HG02885 (cell line): ENCODE data around the gene TUBAL3.
"Not testable (repeated sequence)": the region's sequence is repeated elsewhere in the genome, so short reads cannot be mapped to it uniquely, and the experiment has no call there.

Source experiments
- ATAC-seq: cut with Tn5 transposase; IDR thresholded peaks from one replicate; pipeline ENCODE4 v1.9.1; 2021; ENCODE audit warnings: mild to moderate bottlenecking; ENCODE audit not compliant: unreplicated experiment, poor library complexity

Gene TUBAL3

GRCh38 chr10:5428133-5428532 lies 23.5 kb upstream of the TUBAL3 start:
- no peak for ATAC-seq

DNA sequence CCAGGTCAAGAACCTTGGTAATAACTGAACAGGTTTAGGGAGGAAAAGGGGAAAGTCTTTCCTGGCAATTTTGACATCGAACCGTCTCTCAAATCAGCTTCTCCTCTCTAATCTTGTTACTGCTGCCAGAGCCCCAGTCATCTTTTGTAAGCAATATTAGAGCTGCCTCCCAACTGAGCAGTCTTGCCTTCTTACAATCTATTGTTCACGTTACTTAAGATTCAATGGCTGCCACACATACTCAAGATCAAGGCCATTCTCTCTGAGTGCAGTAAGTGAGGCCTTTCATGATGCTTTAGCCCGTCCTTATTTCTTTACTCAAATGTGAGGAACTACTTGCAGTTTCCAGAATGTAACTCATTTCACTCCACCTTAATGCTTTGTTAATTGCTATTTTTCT lies 20.1 kb upstream of the TUBAL3 start:
- ATAC-seq = no peak

- ATAC-seq = no peak
Observed at GRCh38 chr10:5423771-5424170, 19.1 kb upstream of the TUBAL3 start.

DNA sequence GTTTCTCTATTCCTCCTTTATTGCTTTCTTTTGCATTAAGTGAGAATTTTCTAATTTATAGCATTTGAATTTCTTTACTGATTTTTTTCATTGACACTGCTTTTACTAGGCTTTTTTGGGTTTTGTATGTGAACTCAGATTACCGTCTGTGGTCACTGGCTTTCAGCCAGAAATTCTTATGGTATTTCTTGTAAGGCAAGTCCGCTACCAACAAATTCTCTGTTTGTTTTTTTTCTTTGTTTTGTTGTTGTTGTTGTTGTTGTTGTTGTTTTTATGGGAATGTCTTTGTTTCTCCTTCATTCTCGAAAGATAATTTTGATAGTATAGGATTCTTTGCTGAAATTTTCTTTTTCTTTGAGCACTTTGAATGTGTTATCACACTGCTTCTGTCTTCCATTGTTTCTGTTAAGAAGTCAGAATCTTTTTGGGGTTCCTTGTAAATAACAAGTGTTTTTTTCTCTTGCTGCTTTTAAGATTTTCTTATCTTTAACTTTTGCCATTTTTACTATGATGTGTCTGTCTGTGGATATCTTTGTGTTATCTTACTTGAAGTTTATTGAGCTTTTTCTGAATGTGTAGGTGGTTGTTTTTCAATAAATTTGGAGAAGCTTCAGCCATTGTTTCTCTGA lies 15.0 kb upstream of the TUBAL3 start:
- ATAC-seq = no peak

DNA sequence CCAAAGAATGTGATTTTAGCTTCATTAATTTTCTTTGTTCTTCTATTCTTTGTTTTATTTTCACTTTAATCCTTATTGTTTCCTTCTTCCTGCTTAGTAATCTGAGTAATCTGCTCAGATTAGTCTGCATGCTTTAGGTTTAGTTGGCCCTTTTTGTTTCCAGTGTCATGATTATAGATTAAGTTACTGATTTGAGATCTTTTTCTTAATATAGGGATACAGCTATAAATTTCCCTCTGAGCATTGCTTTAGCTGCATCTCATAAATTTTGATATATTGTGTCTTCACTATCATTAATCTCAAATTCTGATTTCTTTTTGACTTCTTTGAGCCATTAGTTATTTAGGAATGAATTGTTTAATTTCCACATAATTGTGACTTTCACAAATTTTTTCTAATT lies 14.0 kb upstream of the TUBAL3 start:
- no peak for ATAC-seq

- ATAC-seq = no peak
Observed at GRCh38 chr10:5416981-5417380, 12.4 kb upstream of the TUBAL3 start.

DNA sequence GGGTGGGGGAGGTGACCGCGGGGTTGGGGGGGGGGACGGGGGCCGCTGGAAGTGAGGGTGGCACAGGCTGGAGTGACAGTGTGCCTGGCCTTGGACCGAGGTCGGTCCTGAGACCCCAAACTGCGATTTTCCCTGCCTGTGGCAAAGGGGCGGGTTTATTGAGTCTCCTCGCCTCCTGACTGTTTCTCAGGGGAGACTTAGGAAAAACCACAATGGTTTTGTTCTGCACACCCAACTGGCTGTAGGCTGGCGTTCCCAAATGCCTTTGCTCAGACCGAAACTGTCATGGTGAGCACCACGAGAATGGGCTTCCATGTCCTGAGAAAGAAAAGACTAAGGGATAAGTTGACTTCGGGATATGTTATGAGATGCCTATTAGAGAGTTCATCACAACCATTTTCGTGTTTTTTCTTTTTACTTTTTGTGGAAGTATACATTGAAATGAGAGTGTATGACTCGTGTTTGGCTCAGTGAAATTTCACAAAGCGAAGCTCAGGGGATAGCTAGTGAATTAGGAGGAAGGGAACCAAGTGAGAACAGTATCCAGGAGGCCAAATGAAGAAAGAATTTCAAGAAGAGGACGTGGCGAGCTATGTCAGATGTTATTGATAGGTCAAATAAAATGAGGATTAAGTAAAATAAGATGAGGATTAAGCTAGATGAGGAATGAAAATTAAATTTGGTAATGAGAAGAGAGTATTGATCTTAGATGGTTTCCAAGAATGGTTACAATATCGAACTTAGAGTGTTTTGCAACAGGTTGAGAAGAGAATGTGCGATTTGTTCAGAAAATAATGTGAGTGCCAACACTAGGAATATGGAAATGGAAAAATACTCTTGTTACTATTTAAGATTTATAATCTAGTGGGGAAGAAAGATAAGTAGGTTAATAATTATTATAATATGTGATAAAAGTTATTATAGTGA lies 8.6 kb upstream of the TUBAL3 start:
- ATAC-seq = no peak

DNA sequence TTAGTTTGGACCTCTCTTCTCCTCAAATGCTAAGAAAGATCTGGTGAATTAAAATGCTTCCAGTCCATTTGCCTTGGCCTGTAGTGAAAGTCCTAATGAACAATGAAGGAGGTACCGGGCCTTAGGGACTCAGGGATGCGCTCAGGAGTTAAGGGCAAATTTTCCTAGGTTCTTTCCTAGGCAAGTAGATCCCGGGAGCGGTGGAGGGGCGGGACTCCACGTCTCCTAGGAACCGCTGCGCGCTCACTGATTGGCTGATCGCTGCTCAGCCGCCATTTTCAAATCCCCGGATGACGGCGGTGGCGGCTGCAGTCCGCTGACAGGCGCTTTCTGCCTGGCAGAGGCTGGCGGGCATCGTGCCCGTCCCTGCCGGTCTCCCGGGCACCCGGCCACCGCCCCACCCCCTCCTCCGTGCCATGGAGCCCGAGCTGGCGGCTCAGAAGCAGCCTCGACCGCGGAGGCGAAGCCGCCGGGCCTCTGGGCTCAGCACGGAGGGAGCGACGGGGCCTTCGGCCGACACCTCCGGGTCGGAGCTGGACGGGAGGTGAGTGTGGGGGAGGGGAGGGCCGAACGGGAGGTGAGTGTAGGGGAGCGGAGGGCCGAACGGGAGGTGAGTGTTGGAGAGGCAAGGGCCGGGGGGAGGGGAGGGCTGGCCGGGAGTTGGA lies 7.8 kb upstream of the TUBAL3 start, which contains the start of gene NET1:
TSS of gene NET1 (plus strand) at position 281 of the 665 bp plus-strand sequence. CDS start at position 417, 136 bp downstream.
- peak; percentile 99 for ATAC-seq

DNA sequence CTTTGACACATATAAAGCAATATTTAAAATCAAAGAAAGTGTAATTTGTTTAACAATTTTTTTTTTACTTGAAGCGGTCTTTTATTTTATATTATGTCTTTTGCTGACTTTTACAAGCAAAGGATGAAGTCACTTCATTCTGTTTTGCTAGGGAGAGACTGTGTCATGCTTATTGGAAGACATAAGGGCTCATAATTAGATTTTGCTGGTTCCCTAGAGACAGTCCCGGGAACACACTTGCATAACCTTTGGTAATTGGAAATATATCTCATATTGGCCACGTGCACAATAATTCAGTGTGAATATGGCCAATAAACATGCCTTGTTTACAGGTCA lies 7.3 kb upstream of the TUBAL3 start:
- peak; percentile 2 for ATAC-seq

- ATAC-seq = not testable (repeated sequence)
Observed at GRCh38 chr10:5410787-5411186, 6.2 kb upstream of the TUBAL3 start.

DNA sequence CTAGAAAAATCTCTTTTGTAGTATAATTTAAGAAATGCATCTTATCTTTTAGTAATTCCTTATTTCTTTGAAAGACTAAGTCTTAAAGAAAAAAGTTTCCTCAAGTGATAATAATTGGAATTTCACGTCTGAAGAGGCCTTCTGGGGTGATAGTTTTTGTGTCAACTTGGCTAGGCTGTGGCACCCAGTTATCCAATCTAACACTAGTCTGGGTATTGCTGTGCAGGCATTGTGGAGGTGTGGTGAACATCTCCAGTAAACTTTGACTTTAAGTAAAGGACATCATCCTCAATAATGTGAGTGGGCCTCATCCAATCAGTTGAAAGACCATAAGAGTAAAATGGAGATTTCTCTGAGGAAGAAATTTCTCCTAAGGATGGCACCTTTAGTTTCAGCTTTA lies 2.3 kb upstream of the TUBAL3 start:
- no peak for ATAC-seq

DNA sequence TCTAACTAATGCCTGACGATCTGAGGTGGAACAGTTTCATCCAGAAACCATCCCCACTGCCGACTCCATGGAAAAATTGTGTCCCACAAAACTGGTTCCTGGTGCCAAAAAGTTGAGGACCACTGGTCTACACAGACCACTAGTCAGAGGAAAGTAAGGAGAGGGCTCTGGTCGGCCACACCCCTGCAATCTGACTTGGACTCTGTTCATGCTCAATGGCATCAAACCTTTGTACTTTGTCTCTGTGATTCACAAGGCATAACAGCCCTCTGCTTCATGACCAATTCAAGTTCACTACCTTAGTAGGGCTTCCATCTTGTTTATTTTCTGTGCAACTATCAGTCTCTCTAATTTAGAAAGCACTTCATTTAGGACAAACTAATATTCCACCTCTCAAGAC lies 1.8 kb downstream of the TUBAL3 start:
- no peak for ATAC-seq

DNA sequence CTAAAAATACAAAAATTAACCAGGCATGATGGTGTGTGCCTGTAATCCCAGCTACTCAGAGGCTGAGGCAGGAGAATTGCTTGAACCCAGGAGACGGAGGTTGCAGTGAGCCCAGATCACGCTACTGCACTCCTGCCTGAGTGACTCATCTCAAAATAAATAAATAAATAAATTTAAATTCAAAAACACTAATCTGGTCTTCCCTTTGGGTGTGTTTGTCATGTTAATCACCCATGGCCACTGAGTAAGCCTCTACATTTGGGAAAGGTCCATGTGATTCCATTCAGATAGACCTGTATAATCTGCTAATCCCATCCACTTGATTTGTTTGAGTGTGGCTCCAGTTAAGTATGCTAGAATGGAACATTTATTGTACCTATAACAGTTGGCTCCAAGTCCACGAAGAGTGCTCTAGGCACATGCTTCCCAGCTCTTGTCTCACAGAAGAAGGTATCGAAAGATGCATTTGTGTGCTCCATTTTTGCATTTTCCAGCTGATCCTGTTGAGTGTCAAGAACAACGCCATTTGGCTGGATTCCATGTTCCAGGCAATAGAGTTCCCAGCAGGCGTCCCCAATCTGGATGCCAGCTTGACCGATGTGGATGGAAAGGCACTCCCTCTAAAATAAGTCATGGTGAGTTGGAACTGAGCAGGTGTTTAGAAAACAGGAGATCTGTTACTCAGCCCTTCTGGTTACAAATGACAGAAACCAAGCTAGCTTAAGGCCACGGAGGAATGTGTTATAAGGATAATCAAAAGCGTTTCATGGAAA lies 4.0 kb downstream of the TUBAL3 start:
- no peak for ATAC-seq

DNA sequence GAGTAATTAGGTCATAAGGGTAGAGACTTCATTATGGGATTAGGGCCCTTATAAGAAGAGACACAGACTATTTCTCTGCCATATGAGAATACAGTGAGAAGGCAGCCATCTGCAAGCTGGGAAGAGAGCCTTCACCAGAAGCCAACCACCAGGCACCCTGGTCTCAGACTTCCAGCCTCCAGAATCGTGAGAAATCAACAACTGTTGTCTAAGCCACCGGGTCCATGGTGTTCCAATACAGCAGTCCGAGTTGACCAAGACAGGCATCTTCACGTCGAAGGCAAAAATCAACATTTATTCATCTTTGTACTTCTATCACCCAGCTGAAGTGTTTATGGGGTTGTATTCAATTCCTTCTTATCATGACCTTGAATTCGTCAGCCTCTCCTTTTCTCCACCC lies 5.3 kb downstream of the TUBAL3 start:
- no peak for ATAC-seq

- no peak for ATAC-seq
Observed at GRCh38 chr10:5396556-5397300, 7.9 kb downstream of the TUBAL3 start.

DNA sequence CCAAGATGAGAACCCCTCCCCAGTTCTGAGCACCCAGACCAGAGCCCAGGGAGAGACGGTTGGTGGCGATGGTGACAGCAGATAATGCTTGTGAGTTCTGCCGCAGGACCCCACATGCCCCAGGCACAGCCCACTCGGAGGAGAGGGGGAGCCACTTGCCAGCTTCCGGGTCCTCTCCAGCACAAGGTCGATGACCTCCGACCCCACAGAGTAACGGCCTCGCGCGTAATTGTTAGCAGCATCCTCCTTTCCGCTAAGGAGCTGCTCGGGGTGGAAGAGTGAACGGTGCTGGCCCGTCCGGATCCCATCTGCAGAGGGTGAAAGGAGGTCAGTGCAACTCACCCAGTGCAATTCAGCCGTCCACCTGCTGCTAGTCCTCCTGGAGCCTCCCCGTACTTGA lies 9.5 kb downstream of the TUBAL3 start:
- ATAC-seq = no peak

GRCh38 chr10:5393529-5393928 lies 11.1 kb downstream of the TUBAL3 start:
- no peak for ATAC-seq

DNA sequence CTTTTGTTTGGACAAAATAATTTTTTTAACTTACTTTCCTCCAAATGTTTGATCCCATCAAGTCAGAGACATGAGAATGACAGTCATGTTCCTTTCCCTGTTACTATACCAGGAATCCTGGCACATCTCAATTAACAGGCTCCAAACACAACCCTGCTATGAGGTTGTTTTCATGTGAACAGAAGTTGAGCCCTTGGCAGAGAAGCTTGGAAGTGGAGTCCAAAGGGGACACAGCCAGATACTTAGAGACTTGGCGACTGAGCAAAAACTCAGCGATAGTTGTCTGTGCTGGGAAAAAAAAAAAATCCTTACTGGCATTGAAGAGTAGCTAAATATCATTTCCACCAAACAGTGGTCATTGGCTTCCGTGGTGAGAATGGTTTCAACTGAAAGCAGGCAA lies 12.8 kb downstream of the TUBAL3 start:
- no peak for ATAC-seq

DNA sequence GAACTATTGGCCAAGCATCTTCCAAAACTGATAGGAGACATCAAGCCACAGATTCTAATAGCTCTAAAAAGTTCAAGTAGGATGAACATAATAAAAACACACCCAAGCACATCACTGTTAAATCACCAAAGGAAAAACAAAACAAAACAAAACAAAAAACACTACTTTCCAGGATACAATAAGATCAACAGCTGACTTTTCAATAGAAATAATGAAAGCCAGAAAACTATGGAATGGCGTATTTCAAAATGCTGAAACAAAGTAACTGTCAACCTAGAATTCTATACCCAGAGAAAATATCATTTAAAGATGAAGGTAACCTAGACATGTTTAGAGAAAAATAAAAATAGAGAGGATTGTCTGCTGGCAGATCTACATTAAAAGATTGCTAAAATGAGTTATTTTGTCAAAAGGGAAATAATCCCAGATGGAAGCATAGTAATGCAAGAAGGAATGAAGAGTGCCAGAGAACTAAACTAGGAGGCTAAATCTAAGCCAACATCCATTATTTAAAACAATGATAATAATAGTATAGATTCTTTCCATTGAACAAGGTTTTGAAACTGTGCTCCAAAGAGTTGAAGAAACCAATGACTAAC lies 13.9 kb downstream of the TUBAL3 start:
- no peak for ATAC-seq
